ENCODE measurements around the gene TNS3.

Gene TNS3

GRCh38 chr7:47540387-47541350 is 41.2 kb downstream of the TNS3 start:
- DNase-seq (ENCODE audit: low read depth), result no peak

GRCh38 chr7:47540053-47540386 is 41.9 kb downstream of the TNS3 start:
- DNase-seq (ENCODE audit: low read depth), result no peak

GRCh38 chr7:47539398-47540052 is 42.4 kb downstream of the TNS3 start:
- no peak for DNase-seq (ENCODE audit: low read depth)

DNA sequence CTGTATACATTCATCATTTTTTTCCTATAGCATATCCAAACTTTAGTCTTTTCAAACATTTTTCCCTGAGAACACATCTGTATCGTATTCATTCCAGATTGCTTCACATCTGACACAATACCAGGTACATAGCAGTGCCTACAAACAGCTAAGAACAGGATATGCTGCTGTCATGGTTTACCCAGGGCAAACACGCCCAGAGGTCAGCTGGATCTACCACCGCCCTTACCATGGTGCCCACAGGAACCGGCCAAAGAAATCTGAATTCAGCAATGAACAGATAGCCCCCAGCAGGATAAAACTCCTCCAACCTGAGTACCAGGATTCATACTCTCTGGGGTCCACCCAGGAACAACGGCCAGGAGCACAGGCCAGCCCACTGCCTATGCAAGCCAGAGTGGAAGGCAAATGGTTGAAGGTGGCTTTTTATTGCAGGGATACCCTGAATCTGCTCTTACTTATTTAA is 43.0 kb downstream of the TNS3 start:
- no peak for DNase-seq (ENCODE audit: low read depth)

GRCh38 chr7:47537716-47538675 is 43.9 kb downstream of the TNS3 start:
- no peak for DNase-seq (ENCODE audit: low read depth)

DNA sequence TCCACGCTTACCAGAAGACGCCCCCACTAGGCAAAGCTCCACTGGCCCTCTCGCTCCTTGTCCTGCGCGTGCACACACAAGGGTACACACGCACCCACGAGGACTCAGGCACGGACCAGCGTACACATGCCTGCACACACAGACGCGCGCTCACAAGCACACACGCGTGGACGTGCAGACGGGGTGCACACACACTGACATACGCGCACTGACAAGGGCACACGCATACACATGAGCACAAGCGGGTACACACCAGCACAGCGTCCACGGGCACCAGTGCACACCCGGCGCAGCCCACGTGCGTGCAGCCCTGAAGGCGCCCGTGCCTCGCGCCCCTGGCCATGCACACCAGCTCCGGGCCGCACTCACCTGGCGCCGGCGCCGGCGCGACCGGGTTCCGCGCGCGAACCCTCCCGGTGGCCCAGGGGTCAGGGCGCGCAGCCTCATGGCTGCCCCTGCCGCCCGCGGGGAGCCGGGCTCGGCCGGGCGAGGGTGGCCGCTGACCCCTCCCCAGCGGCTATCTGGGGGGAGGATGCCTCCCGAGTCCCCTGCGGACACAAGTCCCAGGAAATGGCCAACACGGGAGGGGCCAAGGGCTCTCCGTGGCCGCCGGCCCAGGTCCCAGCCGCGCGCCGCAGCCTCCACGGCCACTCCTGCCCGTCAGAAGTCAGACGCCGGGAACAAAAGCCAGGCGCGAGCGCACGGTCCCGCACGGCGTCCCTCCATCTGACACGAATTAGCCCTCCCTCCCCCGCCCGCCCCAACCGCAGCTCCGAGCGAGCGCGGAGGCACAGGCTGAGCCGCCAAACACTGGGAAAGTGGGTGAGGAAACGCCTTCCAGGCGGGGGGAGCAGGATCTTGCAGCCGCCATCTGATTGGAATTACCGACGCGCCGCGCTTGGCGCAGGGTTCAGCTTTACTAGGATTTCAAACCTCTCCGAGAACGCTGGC is 45.0 kb downstream of the TNS3 start:
- no peak for DNase-seq (ENCODE audit: low read depth)

DNA sequence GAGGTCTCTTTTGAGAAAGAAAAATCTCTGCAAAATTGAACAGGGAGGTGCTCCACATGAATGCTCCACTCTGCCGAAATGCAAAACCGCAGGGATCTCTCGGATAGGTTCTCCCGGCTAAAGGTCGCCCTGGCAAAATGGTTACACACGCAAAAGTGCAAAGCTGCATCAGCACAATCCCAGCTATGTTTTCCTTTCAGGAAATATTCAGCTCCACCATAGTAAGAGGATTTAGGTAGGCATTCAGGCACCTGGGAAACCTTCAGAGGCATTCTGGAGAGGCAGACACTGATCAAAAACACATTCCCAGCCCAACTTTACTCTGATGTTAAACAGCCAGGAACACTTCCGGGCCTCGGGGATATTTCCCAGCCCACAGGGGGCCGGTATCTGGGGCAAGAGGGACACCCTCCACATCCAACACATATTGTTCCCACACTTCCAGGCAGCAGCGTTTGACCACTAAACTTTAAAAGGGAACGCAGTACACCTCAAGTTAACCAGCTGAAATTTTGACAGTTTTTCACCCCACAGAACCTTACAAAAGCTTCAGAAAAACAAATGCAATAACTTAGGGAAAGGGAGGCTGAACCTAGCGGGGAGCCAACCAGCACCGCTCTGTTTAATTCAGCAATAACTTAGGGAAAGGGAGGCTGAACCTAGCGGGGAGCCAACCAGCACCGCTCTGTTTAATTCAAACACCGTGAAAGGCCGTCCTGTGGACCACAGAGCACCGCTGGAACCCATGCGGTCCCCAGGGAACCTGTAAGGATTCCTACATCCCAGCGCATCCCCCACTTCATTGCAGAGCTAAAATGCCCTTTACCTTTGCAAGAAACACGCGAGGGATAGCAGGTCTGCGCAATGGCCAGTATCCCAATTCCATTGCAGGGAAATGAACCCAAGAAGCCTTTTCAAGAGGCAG is 45.9 kb downstream of the TNS3 start:
- no peak for DNase-seq (ENCODE audit: low read depth)

DNA sequence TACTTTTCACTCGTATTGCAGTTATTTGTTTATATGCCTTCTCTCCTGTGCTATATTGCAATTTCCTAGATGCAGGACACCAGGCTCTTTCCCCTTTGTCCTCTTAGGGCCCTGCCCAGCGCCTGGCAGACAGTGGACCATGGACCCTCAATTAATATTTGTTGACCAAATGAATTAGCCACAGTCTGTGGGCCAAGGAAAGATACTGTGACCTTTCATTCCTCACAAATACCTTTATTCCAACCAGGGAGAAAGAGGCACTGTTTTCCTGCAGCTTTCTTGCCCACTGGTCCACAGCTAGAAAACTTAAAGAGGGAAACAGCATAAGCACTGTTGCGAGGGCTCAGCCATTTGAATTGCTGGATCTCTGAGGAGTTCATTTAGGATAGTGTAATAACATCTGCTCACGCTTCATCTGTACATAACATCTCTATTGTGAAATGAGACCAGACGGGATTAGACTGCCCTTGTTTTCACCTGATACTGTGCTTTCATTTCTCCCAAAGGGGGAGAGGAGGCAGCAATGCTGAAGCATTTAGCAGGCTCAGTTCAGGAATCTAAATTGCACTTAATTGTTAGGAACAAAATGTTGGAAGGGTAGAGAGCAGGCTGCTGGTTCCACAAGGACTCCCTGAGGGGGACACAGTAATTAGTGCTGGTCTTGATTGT is 46.7 kb downstream of the TNS3 start:
- no peak for DNase-seq (ENCODE audit: low read depth)

DNA sequence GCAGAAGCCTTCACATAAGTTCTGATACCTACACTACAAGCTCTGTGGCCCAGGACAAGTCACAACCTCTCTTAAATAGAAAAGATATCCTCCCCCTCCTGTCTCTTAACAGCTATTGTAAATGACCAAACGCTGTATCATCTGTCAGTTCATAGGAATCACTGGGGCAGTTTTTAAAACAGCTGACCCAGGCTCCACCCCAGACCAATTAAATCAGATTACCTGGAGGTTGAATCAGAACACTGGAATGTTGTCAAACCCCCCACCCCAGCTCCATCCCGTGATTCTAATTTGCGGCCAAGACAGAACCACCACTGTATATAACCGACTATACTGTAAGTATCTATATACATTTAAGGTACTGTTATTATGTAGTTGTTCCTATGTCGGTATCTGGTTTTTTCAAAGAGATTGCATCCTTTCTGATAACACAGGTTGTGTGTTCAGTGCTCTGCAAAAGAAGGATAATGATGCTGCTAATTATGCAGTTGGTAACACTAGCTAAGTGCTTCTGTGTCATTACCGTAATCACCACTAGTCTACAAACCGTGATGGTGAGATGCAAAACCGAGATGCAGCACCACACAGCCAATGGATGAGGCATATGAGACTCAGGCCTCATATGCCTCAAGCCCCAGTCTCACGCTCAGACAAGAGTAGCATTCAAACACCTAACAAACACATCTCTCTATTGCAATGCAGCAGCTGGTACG is 47.4 kb downstream of the TNS3 start:
- no peak for DNase-seq (ENCODE audit: low read depth)

GRCh38 chr7:47531584-47532492 is 50.1 kb downstream of the TNS3 start:
- no peak for DNase-seq (ENCODE audit: low read depth)

DNA sequence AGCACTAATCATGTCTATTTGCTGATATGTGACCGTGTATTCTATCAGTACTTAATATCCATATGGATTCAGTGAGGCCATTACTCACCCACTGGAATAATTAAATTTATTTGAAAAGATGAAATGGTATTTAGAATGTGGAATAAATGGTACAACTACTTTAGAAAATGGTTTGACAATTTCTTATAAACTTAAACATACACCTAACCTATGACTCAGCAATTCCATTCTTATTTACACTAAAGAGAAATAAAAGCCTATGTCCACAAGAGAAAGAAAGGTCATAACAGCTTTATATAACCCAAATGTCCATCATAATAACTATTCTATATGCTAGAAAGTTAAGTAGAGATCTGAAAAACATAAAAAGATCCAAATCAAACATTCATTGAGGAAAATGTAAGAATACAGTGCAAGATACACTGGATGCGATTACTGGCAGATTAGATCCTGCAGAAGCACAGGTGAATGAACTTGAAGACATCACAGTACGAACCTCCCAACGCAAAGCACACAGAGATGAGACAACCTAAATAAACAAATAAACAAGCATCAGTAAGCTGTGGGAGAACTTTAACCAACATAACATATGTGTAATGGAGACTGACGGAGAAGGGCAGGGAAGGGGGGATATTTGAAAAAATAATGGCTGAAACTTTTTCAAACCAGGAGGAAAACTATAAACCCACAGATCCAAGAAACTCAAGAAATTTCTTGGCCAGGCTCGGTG is 51.9 kb downstream of the TNS3 start:
- DNase-seq (ENCODE audit: low read depth), result no peak

DNA sequence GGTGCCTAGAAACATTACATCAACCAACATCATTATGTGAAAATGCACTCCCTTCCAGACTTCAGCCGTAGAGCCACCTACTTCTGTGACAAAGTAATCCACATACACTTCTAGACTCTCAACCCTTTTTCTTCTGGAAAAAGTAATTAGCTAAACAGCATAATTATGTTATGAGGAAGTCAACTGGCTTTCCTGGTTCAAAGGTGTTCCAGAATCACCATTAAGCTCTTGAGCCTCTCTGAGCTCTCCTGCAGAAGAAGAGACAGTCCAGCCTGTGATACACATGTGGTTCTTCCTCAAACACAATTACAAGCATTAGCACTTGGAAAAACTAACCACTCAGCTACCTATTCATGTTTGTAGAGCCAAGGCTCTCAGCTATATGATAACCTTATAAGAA is 52.5 kb downstream of the TNS3 start:
- no peak for DNase-seq (ENCODE audit: low read depth)

- no peak for DNase-seq (ENCODE audit: low read depth)
Observed at GRCh38 chr7:47528471-47528870, 53.4 kb downstream of the TNS3 start.

GRCh38 chr7:47526466-47526865 is 55.4 kb downstream of the TNS3 start:
- DNase-seq (ENCODE audit: low read depth), result no peak

- DNase-seq (ENCODE audit: low read depth), result no peak
Observed at GRCh38 chr7:47525066-47525623, 56.8 kb downstream of the TNS3 start.

DNA sequence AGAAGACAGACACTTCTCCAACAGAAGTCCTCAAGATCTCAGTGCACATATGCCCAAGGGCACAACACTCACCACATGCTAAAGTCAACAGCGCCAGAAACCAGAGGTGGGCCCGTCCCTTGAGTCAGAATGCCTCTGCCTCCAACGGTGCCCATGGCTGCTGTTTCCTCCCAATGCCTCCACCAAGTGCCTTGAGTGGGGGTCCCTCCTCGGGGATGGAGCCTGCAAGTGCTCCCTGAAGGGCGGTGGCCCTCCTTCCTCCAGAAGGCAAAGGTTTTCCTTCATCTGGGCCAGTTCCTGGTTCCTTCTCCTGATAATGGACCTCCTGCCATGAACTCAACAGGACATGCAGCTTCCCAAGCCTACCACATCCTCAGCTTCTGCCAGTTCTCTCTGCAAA is 58.5 kb downstream of the TNS3 start:
- no peak for DNase-seq (ENCODE audit: low read depth)

Data from stimulated activated CD4-positive, alpha-beta T cell treated with anti-CD3 and anti-CD28 coated beads, Interleukin-2, amount 100 ng/mL, for 4 hours (primary cell).